HG03025 (cell line): ENCODE results near the gene TLE7.
A peak's percentile ranks its signal among the peaks of the same experiment; 100 is the strongest.

Source experiments
- ATAC-seq: cut with Tn5 transposase; IDR thresholded peaks from one replicate; pipeline ENCODE4 v1.9.1; 2021; ENCODE audit warnings: mild to moderate bottlenecking, moderate library complexity; ENCODE audit not compliant: unreplicated experiment, low FRiP score

The TLE7 gene

DNA sequence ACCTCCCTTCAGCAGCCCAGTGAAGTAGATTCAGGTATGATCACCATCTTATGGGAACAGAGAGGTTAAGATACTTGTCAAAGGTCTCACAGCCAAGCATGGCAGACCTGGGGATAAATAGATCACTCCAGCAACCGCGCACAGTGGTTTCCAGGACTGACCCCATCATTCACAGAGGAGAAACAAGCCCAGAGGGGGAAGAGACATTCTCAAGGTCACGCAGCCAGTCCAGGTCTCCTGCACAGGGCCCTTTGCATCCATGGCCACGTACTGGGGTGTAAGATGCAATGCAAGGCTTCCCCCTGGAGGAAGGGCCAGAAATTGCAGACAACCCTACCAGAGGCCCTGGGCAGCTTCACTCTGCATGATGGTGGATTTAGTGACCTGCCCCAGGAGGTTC, 19.9 kb downstream of the TLE7 start:
- ATAC-seq: no peak

DNA sequence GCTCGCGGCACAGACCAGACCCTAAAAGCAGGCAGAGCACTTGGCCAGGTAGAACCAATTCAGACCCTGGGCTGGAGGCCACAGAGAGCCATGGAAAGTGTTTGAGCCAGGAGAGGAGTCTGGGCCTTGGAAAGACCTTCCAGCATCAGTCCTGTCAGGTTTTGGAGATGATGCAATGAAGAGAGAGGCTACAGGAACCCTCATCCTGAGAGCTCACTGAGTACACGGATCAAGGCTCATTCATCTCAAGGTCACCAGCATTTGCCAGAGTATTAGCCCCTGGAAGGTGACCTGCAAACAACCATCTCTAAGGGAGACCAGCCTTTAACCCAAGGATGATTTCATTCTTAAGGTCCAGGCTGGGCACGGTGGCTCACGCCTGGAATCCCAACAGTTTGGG, 27.8 kb downstream of the TLE7 start:
- ATAC-seq: no peak

DNA sequence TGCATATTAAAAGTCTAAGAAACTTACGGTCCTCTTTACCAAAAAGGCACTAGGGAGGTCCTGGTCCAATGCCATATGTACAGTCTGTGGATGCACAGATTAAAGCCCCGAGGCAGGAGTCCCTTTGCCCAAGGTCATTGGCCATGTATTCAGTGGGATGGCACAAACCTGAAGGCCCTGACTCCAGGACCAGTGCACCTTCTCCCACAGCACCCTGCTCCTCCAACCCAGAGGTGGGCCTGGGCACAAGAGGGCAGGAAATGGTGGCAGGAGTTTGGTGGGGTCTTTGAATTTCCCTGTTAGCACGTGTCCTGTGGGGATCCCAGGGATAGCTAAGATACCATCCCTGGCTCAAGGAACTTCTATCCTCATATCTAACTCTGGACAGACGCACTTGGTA, 28.5 kb downstream of the TLE7 start:
- no peak for ATAC-seq

DNA sequence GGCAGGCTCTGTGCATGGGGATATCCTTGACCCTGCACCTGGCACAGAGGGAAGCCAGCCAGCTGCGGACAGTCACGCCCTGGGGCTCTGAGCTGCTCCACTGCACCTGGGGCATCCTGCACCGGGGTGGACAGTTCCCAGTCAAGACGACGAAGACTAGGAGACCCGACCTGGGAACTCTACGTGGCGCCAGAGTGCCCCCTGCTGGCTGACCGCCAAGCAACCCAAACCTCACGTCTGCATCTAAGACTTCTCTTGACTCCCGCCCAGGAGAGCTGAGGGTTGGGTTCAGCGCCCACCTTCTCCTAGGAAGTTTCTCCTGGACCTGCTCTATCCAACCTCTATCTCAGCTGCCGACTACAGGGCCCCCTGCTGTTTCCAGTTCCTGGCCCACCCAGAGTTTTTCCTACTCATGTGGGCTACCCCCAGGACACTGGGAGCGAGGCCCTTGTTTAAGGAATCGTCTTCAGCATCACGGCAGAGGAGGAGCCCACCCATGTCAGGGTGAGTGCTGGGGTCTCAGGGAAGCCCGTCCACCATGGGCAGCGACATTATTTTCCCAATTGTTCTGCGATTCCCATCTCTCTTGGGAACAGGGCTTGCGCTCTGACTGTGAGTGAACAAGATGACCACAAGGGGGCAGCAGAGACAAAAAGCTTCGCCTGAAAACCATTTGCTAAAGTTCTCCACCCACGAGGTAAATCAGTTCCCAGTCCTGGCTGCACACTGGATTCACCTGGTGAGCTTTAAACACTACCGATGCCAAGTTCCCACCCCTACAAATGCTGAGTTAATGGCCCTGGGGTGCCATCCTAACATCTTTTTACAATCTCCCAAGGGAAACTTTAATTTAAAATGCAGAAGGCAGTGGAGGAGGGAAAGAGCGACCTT, 29.3 kb downstream of the TLE7 start:
- ATAC-seq: peak; percentile 51

DNA sequence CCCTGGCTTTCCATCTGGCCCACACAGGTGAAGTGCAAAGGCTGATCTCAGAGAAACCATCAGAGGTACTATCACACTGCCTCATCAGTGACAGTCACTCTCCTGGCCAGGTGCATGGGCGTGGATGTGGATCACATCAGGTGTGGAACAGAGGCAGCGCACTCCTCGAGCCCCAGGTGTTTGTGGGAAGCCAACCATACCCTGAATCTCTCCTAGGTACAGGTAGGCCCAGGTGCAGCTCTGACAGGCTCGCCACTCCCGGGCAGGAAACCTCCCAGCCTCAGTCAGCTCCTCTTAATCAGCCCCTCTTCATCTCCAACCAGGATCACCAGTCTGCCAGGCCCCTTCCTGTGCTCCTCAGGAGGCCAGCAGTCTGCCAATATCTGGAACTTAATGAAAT, 31.7 kb downstream of the TLE7 start:
- ATAC-seq: no peak

DNA sequence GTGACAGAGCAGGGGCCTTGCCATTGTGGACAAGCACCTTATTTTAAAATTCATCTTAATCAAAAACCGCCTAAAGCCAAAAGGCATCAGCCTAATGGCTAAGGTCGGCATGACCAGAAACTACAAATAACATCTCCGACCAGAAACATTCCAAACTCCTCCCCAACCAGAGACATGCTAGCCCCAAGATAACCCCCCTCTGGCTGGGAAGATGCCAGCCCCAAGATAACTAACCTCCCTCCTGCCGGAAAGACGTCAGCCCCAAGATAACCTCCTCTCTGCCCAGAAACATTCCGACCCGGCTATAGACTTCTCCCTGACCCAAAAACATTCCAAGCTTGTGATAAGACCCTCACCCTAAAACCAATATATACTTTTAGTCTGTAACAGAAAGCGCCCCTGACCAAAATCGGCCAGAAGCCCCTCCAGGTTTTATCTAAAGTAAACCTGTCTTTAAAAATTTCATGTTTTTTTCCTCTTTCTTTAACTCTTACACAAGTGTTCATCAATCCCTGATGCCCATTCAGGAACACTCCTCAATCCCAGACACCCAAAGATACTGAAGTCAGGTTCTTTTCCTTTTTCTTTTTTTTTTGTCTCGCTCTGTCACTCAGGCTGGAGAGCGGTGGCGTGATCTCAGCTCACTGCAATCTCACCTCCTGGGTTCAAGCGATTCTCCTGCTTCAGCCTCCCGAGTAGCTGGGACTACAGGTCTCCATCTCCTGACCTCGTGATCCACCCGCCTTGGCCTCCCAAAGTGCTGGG, 32.7 kb downstream of the TLE7 start:
- ATAC-seq: no peak

DNA sequence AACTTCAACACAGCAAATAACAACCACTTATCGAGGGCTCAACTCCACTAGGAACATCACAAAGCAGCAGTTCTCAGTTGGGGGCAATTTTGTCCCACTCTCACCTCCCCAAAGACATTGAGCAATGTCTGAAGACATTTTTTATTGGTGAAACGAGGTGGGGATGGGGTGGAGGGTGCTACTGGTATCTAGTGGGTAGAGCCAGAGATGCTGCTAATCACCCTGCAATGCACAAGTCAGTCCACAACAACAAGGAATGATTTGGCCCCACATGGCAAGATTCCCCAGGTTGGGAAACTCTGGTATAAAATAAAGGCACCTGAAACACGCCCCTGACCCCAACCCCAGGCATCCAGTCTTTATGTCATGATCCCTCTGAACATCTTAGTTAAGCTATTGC, 33.3 kb downstream of the TLE7 start:
- ATAC-seq: no peak

DNA sequence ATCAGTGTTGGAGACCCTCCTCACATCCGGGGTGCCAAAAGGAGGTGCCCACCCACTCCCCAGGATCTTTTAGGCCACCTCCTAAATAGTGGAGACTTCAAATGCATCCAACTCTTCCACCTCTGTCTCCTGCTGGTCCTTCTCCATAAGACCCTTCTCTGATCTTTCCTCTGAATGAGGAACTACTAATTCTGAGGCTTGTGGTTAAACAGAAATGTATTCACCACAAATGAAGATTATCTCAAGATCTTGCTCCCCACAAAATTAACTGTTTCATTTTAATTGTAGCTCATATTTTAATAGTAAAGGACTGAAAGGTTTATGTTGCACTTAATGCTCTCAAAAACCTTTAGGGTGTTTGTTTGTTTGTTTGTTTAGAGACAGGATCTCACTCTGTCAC, 34.1 kb downstream of the TLE7 start:
- ATAC-seq: no peak

DNA sequence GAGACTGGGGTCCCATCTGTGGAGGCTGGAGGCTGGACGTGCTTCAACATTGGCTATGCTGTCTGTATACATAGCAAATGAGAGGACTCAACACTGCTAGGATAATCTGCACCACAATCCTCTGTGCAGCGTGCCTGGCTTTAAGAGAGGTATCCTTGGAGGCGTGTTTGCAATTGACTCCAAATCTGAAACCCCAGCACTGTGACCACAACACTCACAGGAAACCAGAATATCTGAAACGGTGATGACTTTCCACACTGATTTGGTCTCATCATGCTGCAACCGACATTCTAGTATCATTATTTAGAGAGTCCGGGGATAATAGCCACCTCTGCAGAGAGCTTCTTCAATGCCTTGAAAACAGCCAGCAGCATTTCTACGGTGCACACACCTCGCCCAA, 35.1 kb downstream of the TLE7 start:
- no peak for ATAC-seq

DNA sequence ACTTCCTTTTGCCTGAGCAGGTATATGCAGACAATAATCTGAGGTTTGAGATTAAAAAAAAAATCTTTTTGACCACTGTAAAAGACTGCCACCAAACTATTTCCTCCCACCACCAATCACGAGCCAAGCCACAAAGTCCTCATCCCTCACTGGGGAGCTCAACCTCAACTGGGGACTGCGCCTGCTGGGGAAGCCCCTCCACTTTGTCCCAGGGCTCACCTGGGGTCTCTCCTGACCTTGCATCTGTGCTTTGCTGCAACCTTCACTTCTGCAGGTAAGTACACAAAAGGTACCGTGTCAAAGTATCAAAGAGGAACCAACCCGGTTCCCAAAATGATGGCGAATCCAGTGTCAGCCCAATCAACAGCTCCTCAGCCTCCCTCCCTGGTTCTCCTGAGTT, 35.5 kb downstream of the TLE7 start:
- no peak for ATAC-seq

DNA sequence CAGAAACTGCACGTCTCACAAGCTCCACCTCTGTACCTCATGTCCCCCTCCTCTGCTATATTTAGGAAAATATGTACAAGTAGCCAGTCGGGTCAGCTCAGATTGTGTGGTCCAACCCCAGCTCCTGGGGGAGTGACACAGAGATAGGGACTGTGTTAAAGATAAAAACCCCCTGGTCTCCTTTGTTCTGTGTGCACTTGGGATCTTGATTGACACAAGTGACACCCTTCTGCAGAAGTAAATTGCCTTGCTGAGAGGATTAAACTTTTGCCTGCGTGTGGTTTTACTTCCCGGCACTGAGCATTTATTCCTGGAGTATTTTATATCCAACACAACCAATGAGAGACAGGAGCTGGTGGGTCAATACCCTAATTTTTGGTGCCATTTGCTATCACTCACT, 37.5 kb downstream of the TLE7 start:
- ATAC-seq: no peak

DNA sequence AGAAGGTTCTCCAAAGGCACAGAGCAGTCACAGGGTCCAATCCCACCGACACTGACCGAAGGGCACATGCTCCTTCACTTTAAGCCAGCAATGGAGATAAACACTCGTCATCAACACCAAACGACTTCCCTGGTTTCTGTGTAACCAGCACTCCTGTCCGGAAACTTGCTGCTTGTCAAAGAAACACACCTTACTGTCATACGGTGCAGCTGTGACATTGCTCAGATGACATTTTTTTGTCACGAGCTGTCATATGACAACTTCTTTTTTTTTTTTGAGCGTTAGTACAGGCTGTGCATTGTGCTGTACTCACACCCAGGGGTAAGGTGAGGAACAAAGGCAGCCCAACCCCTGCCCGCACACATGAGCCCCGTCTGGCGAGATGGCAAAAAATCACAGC, 39.2 kb downstream of the TLE7 start:
- no peak for ATAC-seq

DNA sequence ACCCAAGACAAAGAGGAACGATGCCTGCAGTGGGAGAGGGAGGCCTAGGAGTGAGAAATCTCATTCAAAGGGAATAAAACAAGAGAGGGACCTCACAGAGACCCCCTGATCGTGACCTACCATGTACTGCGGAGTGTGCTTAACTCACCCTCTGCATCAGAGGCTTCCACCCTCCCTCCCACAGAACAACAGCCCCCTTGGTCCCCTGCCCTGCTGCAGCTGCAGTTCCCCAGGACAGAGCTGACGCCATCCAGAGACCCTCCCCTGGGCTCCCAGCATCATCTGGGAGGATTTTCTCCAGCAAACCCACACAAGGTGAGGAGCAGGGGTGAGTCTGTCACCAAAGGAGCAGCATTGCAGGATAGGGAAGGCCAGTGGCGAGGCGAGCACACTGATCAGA, 39.8 kb downstream of the TLE7 start:
- no peak for ATAC-seq

DNA sequence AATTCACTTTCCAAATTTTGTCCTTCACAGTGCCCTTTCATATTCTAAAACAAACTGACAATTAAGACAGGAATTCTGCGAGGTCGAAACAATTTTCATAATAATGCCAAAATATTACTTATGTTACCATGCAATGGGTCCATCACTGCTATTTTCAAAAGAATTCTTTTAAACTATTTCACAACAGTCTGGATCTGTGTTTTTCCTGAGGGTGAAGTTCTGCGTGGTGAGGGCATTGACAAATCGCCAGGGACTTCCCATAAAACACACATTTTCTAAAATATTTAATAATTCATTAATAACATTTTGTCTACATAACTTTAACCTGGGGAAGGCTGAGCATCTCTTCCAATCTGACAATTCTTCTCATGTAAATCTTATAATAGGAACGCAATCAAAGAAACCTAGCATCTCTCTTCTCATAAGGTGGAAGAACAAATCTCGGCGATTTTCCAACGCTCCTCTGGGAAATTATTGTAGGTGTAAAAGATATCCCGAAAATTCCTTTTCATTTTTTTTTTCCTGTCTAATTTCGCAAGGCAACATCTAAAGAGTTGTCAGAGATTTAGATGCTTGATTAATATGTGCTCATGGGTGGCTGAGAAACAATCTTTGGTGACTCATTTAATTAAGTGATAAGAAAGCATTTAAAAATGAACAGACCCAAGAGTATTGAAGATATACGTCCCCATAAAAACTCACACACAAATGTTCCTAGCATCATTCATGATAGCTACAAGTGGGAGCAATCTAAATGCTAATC, 41.9 kb downstream of the TLE7 start:
- ATAC-seq: no peak

DNA sequence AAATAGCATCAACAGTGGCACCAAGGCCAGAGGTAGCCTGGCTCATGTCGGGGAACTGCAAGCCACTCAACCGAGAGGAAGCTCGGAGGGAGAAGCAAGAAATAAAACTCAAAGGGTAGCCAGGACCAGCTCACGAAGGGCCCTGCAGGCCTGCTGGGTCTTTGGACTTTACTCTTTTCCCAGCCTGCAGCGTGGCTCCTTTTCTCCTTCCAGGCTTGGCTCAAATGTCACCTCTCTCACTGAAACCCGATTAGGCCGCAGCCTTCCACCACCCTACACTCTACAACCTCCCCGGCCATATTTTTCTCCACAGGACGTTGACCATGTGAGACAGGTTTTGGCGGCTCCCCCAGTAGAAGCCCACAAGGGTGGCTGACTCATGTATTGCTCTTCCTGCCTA, 45.3 kb downstream of the TLE7 start:
- no peak for ATAC-seq

DNA sequence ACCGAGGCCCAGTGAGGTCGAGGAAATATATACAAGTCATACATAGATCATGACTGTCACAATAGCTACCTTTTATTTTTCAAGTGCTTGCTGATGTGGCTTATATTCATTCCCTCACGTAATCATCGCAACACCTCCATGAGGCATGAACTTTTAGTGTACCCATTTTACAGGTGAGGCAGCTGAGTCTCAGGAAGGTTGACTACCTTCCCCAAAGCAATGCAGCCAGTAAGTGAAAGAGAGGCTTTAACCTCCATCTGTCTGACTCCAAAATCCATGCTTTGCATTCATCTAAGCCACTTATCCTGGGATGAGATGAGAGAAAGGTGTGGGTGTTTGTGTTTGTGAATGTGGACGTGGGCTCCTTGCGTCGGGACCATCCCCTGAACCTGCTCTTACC, 52.5 kb downstream of the TLE7 start:
- ATAC-seq: no peak

DNA sequence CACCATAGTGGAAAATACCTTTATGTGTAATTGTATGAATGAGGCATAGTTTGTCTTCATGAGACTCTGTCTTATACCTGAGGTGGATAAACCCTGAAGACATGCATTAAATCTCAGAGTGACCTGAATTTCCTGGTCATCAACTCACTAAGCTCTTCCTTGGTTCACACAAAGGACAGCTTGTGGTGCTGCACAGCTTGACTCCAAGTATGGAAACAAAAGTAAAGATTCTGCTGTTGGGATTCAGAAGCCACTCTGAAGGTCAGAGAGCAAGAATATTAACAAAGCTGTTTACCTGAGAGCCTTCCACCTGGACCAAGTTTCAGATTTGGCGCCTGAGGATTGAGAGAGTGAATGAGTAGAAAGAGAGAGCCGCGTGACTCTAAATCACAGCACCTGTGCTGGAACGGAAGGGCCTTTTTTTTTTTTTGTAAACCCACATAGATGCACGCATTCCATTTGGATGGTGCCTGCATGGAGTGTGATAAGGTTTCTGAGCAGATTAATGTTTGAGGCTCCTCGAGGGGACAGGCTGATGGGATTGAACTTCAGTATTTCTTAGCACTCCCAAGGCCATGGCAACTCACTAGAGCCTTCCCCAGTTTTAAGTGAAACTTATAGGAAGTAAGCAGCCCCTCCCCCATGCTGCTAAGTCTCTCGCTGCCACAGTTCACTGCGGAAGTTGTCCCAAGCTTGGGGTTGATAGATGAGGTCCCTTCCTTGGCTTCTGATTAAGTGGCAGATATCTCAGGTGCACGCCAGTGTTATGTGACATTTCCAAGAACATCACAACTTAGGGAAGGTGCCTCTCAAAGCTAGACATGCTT, 54.6 kb downstream of the TLE7 start:
- ATAC-seq: no peak

DNA sequence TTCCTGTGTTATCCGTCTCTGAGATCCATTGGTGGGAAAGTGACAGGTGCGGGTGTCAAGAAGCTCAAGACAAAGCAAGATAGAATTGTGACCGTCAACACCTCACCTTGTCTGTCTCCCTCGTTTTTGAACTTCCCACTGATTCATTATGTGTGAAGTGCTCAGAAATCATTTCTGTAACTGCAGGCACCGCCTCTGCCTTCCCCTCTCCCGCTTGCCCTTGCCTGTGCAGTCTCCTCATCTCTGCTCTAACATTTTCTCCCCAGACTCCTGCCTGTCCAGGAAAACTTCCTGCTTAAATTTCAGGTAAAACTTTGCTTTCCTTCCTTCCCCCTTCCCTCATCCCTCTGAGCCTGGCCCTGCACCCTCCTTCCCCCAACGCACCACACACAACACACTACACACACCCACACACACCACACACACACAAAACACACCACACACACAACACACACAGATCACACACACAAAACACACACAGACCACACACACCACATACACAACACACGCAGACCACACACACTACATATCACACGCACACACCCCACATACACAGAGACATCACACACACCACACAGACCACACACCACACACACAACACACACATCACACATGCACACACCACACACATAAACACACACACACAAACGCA, 57.7 kb downstream of the TLE7 start:
- ATAC-seq: no peak

DNA sequence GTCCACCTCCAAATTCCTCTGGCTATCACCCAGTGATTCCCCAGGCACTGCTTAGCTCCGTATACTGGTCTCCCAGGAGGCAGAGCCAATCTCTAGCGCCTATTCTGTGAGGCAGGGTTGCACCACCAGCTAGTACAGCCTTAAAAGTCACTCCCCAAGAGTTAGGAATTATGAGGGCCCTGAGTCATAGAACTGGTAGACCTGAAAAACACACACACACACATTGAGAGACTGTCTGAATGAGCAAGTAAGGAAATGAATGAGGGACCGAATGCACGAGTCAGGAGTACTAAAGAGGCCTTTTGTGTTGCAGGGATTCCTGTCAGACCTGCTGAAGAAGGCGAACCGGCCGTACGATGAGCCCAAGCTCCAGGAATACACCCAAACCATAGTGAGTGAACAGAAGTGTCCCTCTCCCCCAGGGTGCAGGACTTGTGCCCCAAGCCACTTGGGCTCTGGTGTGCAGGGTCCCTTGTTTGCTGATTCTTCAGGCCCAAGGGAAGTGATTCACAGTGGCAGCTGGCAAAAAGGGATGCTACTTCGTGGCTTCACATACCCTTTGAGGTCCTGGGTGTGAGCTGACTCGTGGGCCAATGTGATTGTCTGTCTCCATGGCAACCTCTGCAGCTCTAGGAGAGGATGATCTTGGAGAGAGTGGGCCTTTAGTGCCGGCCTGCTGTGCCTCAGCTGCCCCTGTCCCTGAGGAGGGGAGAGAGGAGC, 58.6 kb downstream of the TLE7 start:
- no peak for ATAC-seq
